HepG2 (cell line): ENCODE data around the gene CAGE1. TPM values are rescaled to one million over a fixed set of nuclear protein-coding genes. Genes with fewer than 3 reads are reported as not detected.

Experiments used
- ASH2L ChIP-seq: fragments of 300-600, 200-600 bp; sonication (generic); IDR thresholded peaks from 2 replicates; pipeline ENCODE4 v1.7.0; 2017; ENCODE audit warnings: low read depth, mild to moderate bottlenecking, moderate library complexity, mixed read lengths, low read length; ENCODE audit not compliant: insufficient read length
- BCL6 ChIP-seq: IDR thresholded peaks from 2 replicates; pipeline ENCODE4 v1.6.1; 2016; ENCODE audit warnings: missing genetic modification reagents, missing compliant biosample characterization
- CAMTA2 ChIP-seq: sonication (generic); formaldehyde crosslinking; IDR thresholded peaks from 2 replicates; pipeline ENCODE4 v1.4.0; 2020; ENCODE audit warnings: mild to moderate bottlenecking, missing genetic modification reagents, borderline replicate concordance
- HDAC1 ChIP-seq: sonication (generic); formaldehyde crosslinking; IDR thresholded peaks from 2 replicates; pipeline ENCODE4 v1.5.1; 2020; ENCODE audit warnings: mild to moderate bottlenecking, missing genetic modification reagents
- PHF21A ChIP-seq: sonication (generic); formaldehyde crosslinking; IDR thresholded peaks from 2 replicates; pipeline ENCODE4 v1.5.0; 2020; ENCODE audit warnings: mild to moderate bottlenecking, missing genetic modification reagents
- PHF8 ChIP-seq: sonication (generic); formaldehyde crosslinking; IDR thresholded peaks from 2 replicates; pipeline ENCODE4 v1.5.0; 2020; ENCODE audit warnings: missing genetic modification reagents
- SYNCRIP ChIP-seq: fragments of 200-400 bp; formaldehyde crosslinking; IDR thresholded peaks from 2 replicates; pipeline ENCODE4 v1.6.1; 2018; ENCODE audit warnings: mild to moderate bottlenecking, low read depth, low read length; ENCODE audit not compliant: insufficient read depth
- ZNF782 ChIP-seq: sonication (generic); formaldehyde crosslinking; IDR thresholded peaks from 2 replicates; pipeline ENCODE4 v1.4.0; 2020; ENCODE audit warnings: missing genetic modification reagents, mild to moderate bottlenecking, borderline replicate concordance
- polyA plus RNA-seq, 8 experiments: library from polyadenylated mRNA; depleted of rRNA in 3 of 8; stranded (reverse) in 7 of 8; unstranded in 1 of 8; fragments of >200 nt; fragmentation: Illumina TruSeq in 4 of 8; extraction: Trizol in 4 of 8; gene quantifications; 2 replicates each; pipeline versions ENCODE4 v1.2.1 to v1.2.3, GENCODE V29; 2011 to 2016; ENCODE audit warnings: low read depth in 4 of 8, missing spikeins in 1 of 8, mixed read lengths in 1 of 8; ENCODE audit not compliant: insufficient read depth in 1 of 8
- total RNA-seq, 5 experiments: library from RNA; depleted of rRNA; stranded (reverse); fragments of >200 nt; fragmentation: Illumina TruSeq; extraction: Trizol; gene quantifications; 2 replicates each; pipeline ENCODE4 v1.2.3, GENCODE V29; 2016; ENCODE audit warnings: low read depth in 1 of 5
- TF ChIP-seq, protein P1 (sequence below): sonication (generic); formaldehyde crosslinking; IDR thresholded peaks from 2 replicates; pipeline ENCODE4 v1.8.0; 2022; ENCODE audit warnings: mild to moderate bottlenecking, missing genetic modification reagents; ENCODE audit not compliant: insufficient replicate concordance
- TF ChIP-seq, protein P2 (sequence below): sonication (generic); formaldehyde crosslinking; IDR thresholded peaks from 2 replicates; pipeline ENCODE4 v1.4.0; 2020; ENCODE audit warnings: missing genetic modification reagents; ENCODE audit errors: not compliant biosample characterization
- TF ChIP-seq, protein P3 (sequence below): sonication (generic); formaldehyde crosslinking; IDR thresholded peaks from 2 replicates; pipeline ENCODE4 v1.5.0; 2020; ENCODE audit warnings: missing genetic modification reagents
- TF ChIP-seq, protein P4 (sequence below): sonication (generic); formaldehyde crosslinking; IDR thresholded peaks from 2 replicates; pipeline ENCODE4 v1.4.0; 2020; ENCODE audit warnings: missing genetic modification reagents
- TF ChIP-seq, protein P5 (sequence below): sonication (generic); formaldehyde crosslinking; IDR thresholded peaks from 2 replicates; pipeline ENCODE4 v1.5.0; 2020; ENCODE audit warnings: missing genetic modification reagents
- TF ChIP-seq, protein P6 (sequence below): IDR thresholded peaks from 2 replicates; pipeline ENCODE4 v1.6.1; 2016; ENCODE audit warnings: missing biosample characterization, missing genetic modification reagents, low read depth

The CAGE1 gene
- total and polyA plus RNA-seq, 2 of the 13 experiments (the other 11 are each of a cell fraction or from before 2014, with no cell fraction given), result 0.03 to 0.15 TPM

DNA sequence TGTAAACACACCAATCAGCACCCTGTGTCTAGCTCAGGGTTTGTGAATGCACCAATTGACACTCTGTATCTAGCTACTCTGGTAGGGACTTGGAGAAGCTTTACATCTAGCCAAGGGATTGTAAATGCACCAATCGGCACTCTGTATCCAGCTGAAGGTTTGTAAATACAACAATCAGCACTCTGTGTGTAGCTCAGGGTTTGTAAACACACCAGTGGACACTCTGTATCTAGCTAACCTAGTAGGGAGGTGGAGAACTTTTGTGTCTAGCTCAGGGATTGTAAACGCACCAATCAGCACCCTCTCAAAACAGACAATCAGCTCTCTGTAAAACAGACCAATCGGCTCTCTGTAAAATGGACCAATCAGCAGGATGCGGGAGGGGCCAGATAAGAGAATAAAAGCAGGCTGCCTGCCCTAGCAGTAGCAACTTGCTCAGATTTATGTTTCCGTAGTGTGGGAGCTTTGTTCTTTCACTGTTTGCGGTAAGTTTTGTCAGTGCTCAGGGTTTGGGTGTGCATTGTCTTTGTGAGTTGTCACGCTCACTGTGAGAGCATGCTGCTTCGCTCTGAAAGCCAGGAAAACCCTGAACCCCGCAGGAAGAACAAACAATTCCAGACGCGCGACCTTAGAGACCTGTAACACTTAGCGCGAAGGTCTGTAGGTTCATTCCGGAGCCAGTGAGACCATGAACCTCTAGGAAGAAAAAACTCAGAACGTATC, 37.1 kb upstream of the CAGE1 start (continued):
- TF ChIP-seq, protein P1, sequence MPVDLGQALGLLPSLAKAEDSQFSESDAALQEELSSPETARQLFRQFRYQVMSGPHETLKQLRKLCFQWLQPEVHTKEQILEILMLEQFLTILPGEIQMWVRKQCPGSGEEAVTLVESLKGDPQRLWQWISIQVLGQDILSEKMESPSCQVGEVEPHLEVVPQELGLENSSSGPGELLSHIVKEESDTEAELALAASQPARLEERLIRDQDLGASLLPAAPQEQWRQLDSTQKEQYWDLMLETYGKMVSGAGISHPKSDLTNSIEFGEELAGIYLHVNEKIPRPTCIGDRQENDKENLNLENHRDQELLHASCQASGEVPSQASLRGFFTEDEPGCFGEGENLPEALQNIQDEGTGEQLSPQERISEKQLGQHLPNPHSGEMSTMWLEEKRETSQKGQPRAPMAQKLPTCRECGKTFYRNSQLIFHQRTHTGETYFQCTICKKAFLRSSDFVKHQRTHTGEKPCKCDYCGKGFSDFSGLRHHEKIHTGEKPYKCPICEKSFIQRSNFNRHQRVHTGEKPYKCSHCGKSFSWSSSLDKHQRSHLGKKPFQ, result no peak
- peak; percentile 89 for TF ChIP-seq PHF21A (CRISPR knock-in tag)
- TF ChIP-seq, protein P2, sequence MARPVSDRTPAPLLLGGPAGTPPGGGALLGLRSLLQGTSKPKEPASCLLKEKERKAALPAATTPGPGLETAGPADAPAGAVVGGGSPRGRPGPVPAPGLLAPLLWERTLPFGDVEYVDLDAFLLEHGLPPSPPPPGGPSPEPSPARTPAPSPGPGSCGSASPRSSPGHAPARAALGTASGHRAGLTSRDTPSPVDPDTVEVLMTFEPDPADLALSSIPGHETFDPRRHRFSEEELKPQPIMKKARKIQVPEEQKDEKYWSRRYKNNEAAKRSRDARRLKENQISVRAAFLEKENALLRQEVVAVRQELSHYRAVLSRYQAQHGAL (CRISPR knock-in tag), result no peak
- TF ChIP-seq HDAC1 (CRISPR knock-in tag), result peak; percentile 52; the same call in 1 of the 2 replicates
- TF ChIP-seq PHF8 (CRISPR knock-in tag), result no peak
- no peak for TF ChIP-seq SYNCRIP
- TF ChIP-seq, protein P3, sequence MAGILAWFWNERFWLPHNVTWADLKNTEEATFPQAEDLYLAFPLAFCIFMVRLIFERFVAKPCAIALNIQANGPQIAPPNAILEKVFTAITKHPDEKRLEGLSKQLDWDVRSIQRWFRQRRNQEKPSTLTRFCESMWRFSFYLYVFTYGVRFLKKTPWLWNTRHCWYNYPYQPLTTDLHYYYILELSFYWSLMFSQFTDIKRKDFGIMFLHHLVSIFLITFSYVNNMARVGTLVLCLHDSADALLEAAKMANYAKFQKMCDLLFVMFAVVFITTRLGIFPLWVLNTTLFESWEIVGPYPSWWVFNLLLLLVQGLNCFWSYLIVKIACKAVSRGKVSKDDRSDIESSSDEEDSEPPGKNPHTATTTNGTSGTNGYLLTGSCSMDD, result no peak
- TF ChIP-seq, protein P4, sequence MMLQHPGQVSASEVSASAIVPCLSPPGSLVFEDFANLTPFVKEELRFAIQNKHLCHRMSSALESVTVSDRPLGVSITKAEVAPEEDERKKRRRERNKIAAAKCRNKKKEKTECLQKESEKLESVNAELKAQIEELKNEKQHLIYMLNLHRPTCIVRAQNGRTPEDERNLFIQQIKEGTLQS (CRISPR knock-in tag), result no peak
- TF ChIP-seq, protein P5, sequence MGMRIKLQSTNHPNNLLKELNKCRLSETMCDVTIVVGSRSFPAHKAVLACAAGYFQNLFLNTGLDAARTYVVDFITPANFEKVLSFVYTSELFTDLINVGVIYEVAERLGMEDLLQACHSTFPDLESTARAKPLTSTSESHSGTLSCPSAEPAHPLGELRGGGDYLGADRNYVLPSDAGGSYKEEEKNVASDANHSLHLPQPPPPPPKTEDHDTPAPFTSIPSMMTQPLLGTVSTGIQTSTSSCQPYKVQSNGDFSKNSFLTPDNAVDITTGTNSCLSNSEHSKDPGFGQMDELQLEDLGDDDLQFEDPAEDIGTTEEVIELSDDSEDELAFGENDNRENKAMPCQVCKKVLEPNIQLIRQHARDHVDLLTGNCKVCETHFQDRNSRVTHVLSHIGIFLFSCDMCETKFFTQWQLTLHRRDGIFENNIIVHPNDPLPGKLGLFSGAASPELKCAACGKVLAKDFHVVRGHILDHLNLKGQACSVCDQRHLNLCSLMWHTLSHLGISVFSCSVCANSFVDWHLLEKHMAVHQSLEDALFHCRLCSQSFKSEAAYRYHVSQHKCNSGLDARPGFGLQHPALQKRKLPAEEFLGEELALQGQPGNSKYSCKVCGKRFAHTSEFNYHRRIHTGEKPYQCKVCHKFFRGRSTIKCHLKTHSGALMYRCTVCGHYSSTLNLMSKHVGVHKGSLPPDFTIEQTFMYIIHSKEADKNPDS (CRISPR knock-in tag), result no peak
- peak; percentile 68 for TF ChIP-seq ASH2L
- TF ChIP-seq, protein P6, sequence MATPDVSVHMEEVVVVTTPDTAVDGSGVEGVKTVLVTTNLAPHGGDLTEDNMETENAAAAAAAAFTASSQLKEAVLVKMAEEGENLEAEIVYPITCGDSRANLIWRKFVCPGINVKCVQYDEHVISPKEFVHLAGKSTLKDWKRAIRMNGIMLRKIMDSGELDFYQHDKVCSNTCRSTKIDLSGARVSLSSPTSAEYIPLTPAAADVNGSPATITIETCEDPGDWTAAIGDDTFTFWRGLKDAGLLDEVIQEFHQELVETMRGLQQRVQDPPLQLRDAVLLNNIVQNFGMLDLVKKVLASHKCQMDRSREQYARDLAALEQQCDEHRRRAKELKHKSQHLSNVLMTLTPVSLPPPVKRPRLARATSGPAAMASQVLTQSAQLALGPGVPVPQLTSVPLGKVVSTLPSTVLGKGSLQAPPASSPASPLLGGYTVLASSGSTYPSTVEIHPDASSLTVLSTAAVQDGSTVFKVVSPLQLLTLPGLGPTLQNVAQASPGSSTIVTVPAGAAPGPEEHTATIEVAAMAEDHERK (CRISPR knock-in tag), result no peak
- peak; percentile 91 for TF ChIP-seq BCL6 (CRISPR knock-in tag)
- TF ChIP-seq ZNF782, result no peak
- TF ChIP-seq CAMTA2 (CRISPR knock-in tag), result no peak
